SU-DHL-6 (cell line): ENCODE results near the gene VSTM2B.

Experiments used
- EZH2phosphoT487 ChIP-seq: fragments of 200-600 bp; sonication (generic), shearing (Covaris generic); conservative IDR thresholded peaks from 2 replicates; pipeline ENCODE4 v1.6.1; 2018; ENCODE audit warnings: mild to moderate bottlenecking, antibody characterized with exemption, low read length, moderate library complexity, mixed read lengths
- TF ChIP-seq, protein P1 (sequence below): fragments of 200-600 bp; sonication (generic); IDR thresholded peaks from one replicate; pipeline ENCODE4 v1.5.1; 2017; ENCODE audit warnings: antibody characterized with exemption, mild to moderate bottlenecking, low read length, moderate library complexity; ENCODE audit not compliant: insufficient read depth, poor library complexity, severe bottlenecking

DNA sequence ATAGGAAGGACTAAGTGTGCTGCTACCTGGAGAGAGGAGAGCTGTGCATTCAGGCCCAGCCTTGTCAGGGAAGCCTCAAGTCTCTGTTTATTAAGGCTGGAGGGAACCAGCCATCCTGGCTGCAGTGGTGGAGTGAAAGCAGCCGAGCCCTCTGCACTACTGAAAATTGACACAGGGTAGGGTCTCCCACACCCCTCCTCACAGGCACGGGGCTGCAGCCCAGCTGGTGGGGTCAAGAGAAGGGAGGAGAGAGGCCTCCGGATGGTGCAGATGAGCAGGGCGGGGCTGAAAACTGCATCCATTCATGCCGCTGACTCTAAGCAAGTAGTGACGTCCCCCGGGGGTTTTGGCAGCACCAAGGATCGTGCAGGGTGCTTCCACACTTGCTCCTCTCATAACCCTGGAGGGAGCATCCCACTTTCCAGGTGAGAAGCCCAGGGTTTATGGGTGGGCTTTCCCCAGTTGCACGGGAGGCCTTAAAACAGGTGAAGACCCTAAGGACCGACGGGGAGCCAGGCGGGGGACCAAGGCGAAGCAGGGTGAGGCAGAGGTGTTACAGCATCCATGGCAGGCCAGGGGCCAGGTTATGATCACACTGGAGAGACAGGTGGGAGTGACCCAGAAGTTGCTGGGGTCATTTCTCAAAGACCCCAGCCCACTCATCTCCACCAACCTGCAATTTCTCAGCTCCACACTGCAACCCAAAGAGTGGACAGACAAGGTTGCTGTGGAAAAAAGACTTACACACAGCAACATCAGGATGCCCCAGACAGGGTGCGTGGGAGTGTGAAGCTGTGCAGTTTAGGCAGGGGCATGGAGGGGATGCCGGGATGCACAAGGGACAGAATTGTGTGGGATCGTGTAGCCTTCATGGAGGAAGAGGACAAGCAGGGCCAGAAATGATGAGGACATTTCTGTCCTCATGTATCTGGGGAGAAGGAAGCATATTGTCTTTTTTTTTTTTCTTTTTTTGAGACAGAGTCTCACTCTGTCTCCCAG, 36.8 kb downstream of the VSTM2B start:
- TF ChIP-seq, protein P1, sequence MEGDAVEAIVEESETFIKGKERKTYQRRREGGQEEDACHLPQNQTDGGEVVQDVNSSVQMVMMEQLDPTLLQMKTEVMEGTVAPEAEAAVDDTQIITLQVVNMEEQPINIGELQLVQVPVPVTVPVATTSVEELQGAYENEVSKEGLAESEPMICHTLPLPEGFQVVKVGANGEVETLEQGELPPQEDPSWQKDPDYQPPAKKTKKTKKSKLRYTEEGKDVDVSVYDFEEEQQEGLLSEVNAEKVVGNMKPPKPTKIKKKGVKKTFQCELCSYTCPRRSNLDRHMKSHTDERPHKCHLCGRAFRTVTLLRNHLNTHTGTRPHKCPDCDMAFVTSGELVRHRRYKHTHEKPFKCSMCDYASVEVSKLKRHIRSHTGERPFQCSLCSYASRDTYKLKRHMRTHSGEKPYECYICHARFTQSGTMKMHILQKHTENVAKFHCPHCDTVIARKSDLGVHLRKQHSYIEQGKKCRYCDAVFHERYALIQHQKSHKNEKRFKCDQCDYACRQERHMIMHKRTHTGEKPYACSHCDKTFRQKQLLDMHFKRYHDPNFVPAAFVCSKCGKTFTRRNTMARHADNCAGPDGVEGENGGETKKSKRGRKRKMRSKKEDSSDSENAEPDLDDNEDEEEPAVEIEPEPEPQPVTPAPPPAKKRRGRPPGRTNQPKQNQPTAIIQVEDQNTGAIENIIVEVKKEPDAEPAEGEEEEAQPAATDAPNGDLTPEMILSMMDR, result no peak
- TF ChIP-seq EZH2phosphoT487, result no peak
